HepG2 (cell line): ENCODE results near the gene S100P. TPM values are rescaled to one million over a fixed set of nuclear protein-coding genes. Genes with fewer than 3 reads are reported as not detected.

Experiments used
- ATF7-NPFF ChIP-seq: sonication (generic); formaldehyde crosslinking; IDR thresholded peaks from 2 replicates; pipeline ENCODE4 v1.8.1; 2023; ENCODE audit warnings: mild to moderate bottlenecking, low read depth, missing genetic modification reagents, moderate library complexity
- FLYWCH1 ChIP-seq: sonication (generic); formaldehyde crosslinking; IDR thresholded peaks from 2 replicates; pipeline ENCODE4 v1.8.1; 2023; ENCODE audit warnings: mild to moderate bottlenecking, missing genetic modification reagents
- GLI4 ChIP-seq: sonication (generic); formaldehyde crosslinking; IDR thresholded peaks from 2 replicates; pipeline ENCODE4 v1.5.1; 2020; ENCODE audit warnings: missing genetic modification reagents, mild to moderate bottlenecking, moderate library complexity, borderline replicate concordance
- HOXD1 ChIP-seq: sonication (generic); formaldehyde crosslinking; IDR thresholded peaks from 2 replicates; pipeline ENCODE4 v1.5.0; 2020; ENCODE audit warnings: missing genetic modification reagents
- MAZ ChIP-seq, 2 experiments: sonication (generic) in 1 of 2; formaldehyde crosslinking in 1 of 2; IDR thresholded peaks; 2 replicates each; pipeline versions ENCODE4 v1.5.0 to v1.6.1; 2012 to 2020; ENCODE audit warnings: low read depth in 2 of 2, mild to moderate bottlenecking in 2 of 2, borderline replicate concordance in 1 of 2, improper control_type of control experiment in 1 of 2, low read length in 1 of 2, missing genetic modification reagents in 1 of 2, moderate library complexity in 1 of 2
- MED13 ChIP-seq: sonication (generic); formaldehyde crosslinking; IDR thresholded peaks from 2 replicates; pipeline ENCODE4 v1.5.0; 2020; ENCODE audit warnings: missing genetic modification reagents
- MIXL1 ChIP-seq: IDR thresholded peaks from 2 replicates; pipeline ENCODE4 v1.6.1; 2016
- NCOA2 ChIP-seq: sonication (generic); formaldehyde crosslinking; IDR thresholded peaks from 2 replicates; pipeline ENCODE4 v1.8.0; 2022; ENCODE audit warnings: inconsistent platforms
- SMAD3 ChIP-seq: sonication (generic); formaldehyde crosslinking; IDR thresholded peaks from 2 replicates; pipeline ENCODE4 v1.4.0; 2020; ENCODE audit warnings: missing genetic modification reagents
- SRY ChIP-seq: sonication (generic); formaldehyde crosslinking; IDR thresholded peaks from 2 replicates; pipeline ENCODE4 v1.8.0; 2022; ENCODE audit warnings: mild to moderate bottlenecking, missing genetic modification reagents
- ZKSCAN8 ChIP-seq: IDR thresholded peaks from 2 replicates; pipeline ENCODE4 v1.6.1; 2016; ENCODE audit warnings: borderline replicate concordance, missing genetic modification reagents, missing compliant biosample characterization
- ZNF614 ChIP-seq: IDR thresholded peaks from 2 replicates; pipeline ENCODE4 v1.6.1; 2018; ENCODE audit warnings: missing biosample characterization, missing genetic modification reagents, inconsistent platforms, borderline replicate concordance
- ZNF740 ChIP-seq: sonication (generic); formaldehyde crosslinking; IDR thresholded peaks from 2 replicates; pipeline ENCODE4 v1.4.0; 2020; ENCODE audit warnings: missing genetic modification reagents
- ZNF777 ChIP-seq: sonication (generic); formaldehyde crosslinking; IDR thresholded peaks from 2 replicates; pipeline ENCODE4 v1.4.0; 2020; ENCODE audit warnings: missing genetic modification reagents
- polyA plus RNA-seq, 8 experiments: library from polyadenylated mRNA; depleted of rRNA in 3 of 8; stranded (reverse) in 7 of 8; unstranded in 1 of 8; fragments of >200 nt; fragmentation: Illumina TruSeq in 4 of 8; extraction: Trizol in 4 of 8; gene quantifications; 2 replicates each; pipeline versions ENCODE4 v1.2.1 to v1.2.3, GENCODE V29; 2011 to 2016; ENCODE audit warnings: low read depth in 4 of 8, missing spikeins in 1 of 8, mixed read lengths in 1 of 8; ENCODE audit not compliant: insufficient read depth in 1 of 8
- total RNA-seq, 5 experiments: library from RNA; depleted of rRNA; stranded (reverse); fragments of >200 nt; fragmentation: Illumina TruSeq; extraction: Trizol; gene quantifications; 2 replicates each; pipeline ENCODE4 v1.2.3, GENCODE V29; 2016; ENCODE audit warnings: low read depth in 1 of 5
- TF ChIP-seq, protein P1 (sequence below): IDR thresholded peaks from 2 replicates; pipeline ENCODE4 v1.6.1; 2016; ENCODE audit warnings: low read depth, missing genetic modification reagents, missing compliant biosample characterization
- TF ChIP-seq, protein P2 (sequence below): sonication (generic); formaldehyde crosslinking; IDR thresholded peaks from 2 replicates; pipeline ENCODE4 v1.9.0; 2022; ENCODE audit warnings: low read depth, missing genetic modification reagents
- TF ChIP-seq, protein P3 (sequence below): sonication (generic); formaldehyde crosslinking; IDR thresholded peaks from 2 replicates; pipeline ENCODE4; 2020; ENCODE audit warnings: missing genetic modification reagents, mild to moderate bottlenecking, borderline replicate concordance

Gene S100P
- total and polyA plus RNA-seq, 2 of the 13 experiments (the other 11 are each of a cell fraction or from before 2014, with no cell fraction given): 278 to 1,649 TPM

GRCh38 chr4:6673660-6674499, 19.8 kb upstream of the S100P start (continued):
- TF ChIP-seq, protein P1, sequence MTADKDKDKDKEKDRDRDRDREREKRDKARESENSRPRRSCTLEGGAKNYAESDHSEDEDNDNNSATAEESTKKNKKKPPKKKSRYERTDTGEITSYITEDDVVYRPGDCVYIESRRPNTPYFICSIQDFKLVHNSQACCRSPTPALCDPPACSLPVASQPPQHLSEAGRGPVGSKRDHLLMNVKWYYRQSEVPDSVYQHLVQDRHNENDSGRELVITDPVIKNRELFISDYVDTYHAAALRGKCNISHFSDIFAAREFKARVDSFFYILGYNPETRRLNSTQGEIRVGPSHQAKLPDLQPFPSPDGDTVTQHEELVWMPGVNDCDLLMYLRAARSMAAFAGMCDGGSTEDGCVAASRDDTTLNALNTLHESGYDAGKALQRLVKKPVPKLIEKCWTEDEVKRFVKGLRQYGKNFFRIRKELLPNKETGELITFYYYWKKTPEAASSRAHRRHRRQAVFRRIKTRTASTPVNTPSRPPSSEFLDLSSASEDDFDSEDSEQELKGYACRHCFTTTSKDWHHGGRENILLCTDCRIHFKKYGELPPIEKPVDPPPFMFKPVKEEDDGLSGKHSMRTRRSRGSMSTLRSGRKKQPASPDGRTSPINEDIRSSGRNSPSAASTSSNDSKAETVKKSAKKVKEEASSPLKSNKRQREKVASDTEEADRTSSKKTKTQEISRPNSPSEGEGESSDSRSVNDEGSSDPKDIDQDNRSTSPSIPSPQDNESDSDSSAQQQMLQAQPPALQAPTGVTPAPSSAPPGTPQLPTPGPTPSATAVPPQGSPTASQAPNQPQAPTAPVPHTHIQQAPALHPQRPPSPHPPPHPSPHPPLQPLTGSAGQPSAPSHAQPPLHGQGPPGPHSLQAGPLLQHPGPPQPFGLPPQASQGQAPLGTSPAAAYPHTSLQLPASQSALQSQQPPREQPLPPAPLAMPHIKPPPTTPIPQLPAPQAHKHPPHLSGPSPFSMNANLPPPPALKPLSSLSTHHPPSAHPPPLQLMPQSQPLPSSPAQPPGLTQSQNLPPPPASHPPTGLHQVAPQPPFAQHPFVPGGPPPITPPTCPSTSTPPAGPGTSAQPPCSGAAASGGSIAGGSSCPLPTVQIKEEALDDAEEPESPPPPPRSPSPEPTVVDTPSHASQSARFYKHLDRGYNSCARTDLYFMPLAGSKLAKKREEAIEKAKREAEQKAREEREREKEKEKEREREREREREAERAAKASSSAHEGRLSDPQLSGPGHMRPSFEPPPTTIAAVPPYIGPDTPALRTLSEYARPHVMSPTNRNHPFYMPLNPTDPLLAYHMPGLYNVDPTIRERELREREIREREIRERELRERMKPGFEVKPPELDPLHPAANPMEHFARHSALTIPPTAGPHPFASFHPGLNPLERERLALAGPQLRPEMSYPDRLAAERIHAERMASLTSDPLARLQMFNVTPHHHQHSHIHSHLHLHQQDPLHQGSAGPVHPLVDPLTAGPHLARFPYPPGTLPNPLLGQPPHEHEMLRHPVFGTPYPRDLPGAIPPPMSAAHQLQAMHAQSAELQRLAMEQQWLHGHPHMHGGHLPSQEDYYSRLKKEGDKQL (CRISPR knock-in tag): peak; percentile 27; the same call in 1 of the 2 replicates
- TF ChIP-seq, protein P2, sequence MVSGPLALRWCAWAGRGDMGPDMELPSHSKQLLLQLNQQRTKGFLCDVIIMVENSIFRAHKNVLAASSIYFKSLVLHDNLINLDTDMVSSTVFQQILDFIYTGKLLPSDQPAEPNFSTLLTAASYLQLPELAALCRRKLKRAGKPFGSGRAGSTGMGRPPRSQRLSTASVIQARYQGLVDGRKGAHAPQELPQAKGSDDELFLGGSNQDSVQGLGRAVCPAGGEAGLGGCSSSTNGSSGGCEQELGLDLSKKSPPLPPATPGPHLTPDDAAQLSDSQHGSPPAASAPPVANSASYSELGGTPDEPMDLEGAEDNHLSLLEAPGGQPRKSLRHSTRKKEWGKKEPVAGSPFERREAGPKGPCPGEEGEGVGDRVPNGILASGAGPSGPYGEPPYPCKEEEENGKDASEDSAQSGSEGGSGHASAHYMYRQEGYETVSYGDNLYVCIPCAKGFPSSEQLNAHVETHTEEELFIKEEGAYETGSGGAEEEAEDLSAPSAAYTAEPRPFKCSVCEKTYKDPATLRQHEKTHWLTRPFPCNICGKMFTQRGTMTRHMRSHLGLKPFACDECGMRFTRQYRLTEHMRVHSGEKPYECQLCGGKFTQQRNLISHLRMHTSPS (CRISPR knock-in tag): peak; percentile 35; the same call in 1 of the 2 replicates
- TF ChIP-seq ZKSCAN8 (CRISPR knock-in tag): no peak
- TF ChIP-seq, protein P3, sequence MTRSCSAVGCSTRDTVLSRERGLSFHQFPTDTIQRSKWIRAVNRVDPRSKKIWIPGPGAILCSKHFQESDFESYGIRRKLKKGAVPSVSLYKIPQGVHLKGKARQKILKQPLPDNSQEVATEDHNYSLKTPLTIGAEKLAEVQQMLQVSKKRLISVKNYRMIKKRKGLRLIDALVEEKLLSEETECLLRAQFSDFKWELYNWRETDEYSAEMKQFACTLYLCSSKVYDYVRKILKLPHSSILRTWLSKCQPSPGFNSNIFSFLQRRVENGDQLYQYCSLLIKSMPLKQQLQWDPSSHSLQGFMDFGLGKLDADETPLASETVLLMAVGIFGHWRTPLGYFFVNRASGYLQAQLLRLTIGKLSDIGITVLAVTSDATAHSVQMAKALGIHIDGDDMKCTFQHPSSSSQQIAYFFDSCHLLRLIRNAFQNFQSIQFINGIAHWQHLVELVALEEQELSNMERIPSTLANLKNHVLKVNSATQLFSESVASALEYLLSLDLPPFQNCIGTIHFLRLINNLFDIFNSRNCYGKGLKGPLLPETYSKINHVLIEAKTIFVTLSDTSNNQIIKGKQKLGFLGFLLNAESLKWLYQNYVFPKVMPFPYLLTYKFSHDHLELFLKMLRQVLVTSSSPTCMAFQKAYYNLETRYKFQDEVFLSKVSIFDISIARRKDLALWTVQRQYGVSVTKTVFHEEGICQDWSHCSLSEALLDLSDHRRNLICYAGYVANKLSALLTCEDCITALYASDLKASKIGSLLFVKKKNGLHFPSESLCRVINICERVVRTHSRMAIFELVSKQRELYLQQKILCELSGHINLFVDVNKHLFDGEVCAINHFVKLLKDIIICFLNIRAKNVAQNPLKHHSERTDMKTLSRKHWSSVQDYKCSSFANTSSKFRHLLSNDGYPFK (CRISPR knock-in tag): peak; percentile 84
- TF ChIP-seq ZNF777: peak; percentile 69
- no peak for TF ChIP-seq ZNF614
- peak; percentile 54; the same call in 1 of the 2 replicates for TF ChIP-seq NCOA2 (CRISPR knock-in tag)
- TF ChIP-seq ZNF740 (CRISPR knock-in tag): no peak
- peak; percentile 99 for TF ChIP-seq ATF7-NPFF (CRISPR knock-in tag)
- TF ChIP-seq SMAD3 (CRISPR knock-in tag): peak; percentile 34; the same call in 1 of the 2 replicates
- no peak for TF ChIP-seq FLYWCH1 (CRISPR knock-in tag)
- TF ChIP-seq HOXD1 (CRISPR knock-in tag): peak; percentile 32; the same call in 1 of the 2 replicates
- TF ChIP-seq MAZ (IDR thresholded peaks at IDR 0.05; ENCODE audit: borderline replicate concordance, low read depth, low read length): 0 out of 2 replicates have a peak, but pooled peaks have one; percentile 55
- TF ChIP-seq MAZ (CRISPR knock-in tag; IDR thresholded peaks at IDR 0.05; ENCODE audit: low read depth): peak; percentile 44; the same call in 1 of the 2 replicates
- TF ChIP-seq MED13 (CRISPR knock-in tag): 0 out of 2 replicates have a peak, but pooled peaks have one; percentile 18
- no peak for TF ChIP-seq MIXL1
- TF ChIP-seq SRY (CRISPR knock-in tag): peak; percentile 93; the same call in 1 of the 2 replicates
- no peak for TF ChIP-seq GLI4
